B cell (primary cell): ENCODE data around the gene PACSIN2.

Experiments used
- EZH2 ChIP-seq: IDR thresholded peaks from 2 replicates; pipeline ENCODE4 v1.6.1; 2012; ENCODE audit warnings: borderline replicate concordance, low read depth, mild to moderate bottlenecking, moderate library complexity, low read length; ENCODE audit not compliant: insufficient read depth, poor library complexity, severe bottlenecking
- TF ChIP-seq, protein P1 (sequence below): fragments of 200-600 bp; IDR thresholded peaks from one replicate; pipeline ENCODE4 v1.8.0; 2022; ENCODE audit warnings: antibody characterized with exemption, mild to moderate bottlenecking

DNA sequence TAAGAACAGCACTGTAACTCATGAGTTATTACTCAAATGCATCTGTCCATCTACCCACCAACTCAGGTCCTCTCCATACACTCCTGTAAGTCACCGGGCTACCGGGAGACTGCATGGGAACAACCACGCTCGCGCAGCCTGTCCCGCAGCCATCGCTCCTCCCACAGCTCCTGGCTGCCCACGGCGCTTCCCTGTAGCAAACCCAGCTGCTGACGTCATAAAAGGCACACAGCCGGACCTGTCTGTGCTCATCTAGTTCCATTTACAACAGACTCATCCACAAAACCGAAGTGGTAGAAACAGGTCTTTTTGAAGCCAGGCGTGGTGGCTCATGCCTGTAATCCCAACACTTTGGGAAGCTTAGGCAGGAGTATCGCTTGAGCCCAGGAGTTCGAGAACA lies 23.4 kb upstream of the PACSIN2 start:
- TF ChIP-seq, protein P1, sequence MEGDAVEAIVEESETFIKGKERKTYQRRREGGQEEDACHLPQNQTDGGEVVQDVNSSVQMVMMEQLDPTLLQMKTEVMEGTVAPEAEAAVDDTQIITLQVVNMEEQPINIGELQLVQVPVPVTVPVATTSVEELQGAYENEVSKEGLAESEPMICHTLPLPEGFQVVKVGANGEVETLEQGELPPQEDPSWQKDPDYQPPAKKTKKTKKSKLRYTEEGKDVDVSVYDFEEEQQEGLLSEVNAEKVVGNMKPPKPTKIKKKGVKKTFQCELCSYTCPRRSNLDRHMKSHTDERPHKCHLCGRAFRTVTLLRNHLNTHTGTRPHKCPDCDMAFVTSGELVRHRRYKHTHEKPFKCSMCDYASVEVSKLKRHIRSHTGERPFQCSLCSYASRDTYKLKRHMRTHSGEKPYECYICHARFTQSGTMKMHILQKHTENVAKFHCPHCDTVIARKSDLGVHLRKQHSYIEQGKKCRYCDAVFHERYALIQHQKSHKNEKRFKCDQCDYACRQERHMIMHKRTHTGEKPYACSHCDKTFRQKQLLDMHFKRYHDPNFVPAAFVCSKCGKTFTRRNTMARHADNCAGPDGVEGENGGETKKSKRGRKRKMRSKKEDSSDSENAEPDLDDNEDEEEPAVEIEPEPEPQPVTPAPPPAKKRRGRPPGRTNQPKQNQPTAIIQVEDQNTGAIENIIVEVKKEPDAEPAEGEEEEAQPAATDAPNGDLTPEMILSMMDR, result no peak
- no peak for TF ChIP-seq EZH2
